ENCODE measurements around the gene HMCN1.

The HMCN1 gene

GRCh38 chr1:186102547-186103148 is 368.5 kb downstream of the HMCN1 start:
- no peaks in the 10 kb centered on the region for H3K27me3 ChIP-seq (ENCODE audit: low read length)
- no peaks in the 10 kb centered on the region for H3K36me3 ChIP-seq (ENCODE audit: low read length)
- H3K27ac ChIP-seq (ENCODE audit: low read depth, low read length), result no peak overlapping the region
- no peak overlapping the region for H3K4me2 ChIP-seq (ENCODE audit: low read depth, low read length, poor library complexity, severe bottlenecking)
- H3K4me3 ChIP-seq (ENCODE audit: insufficient read depth, low read length, poor library complexity, severe bottlenecking), result no peak overlapping the region
- H4K20me1 ChIP-seq (ENCODE audit: low read depth, low read length), result no peaks in the 10 kb centered on the region
- H3F3A ChIP-seq (ENCODE audit: insufficient read depth), result no peaks in the 10 kb centered on the region
- no peaks in the 10 kb centered on the region for H3K79me2 ChIP-seq (ENCODE audit: insufficient read depth, low read length)
- H2AFZ ChIP-seq (ENCODE audit: low read depth, low read length, severe bottlenecking), result no peak overlapping the region
- H3K9ac ChIP-seq (ENCODE audit: low read length), result no peak overlapping the region
- H3K9me2 ChIP-seq (replicated peaks; ENCODE audit: insufficient read depth, low read length), result no peaks in the 10 kb centered on the region
- no peak for TF ChIP-seq CTCF (IDR thresholded peaks at IDR 0.05; ENCODE audit: insufficient read depth, low read length, poor library complexity, severe bottlenecking)
- no peak for TF ChIP-seq EZH2phosphoT487 (conservative IDR thresholded peaks at IDR 0.05; ENCODE audit: low read length)
- H3K9me3 ChIP-seq (ENCODE audit: insufficient read depth, low read length), result no peaks in the 10 kb centered on the region

GRCh38 chr1:186104459-186104858 is 370.3 kb downstream of the HMCN1 start:
- H2AFZ ChIP-seq (ENCODE audit: low read depth, low read length, severe bottlenecking), result no peak overlapping the region

GRCh38 chr1:186112280-186112679 is 378.1 kb downstream of the HMCN1 start:
- Histone ChIP-seq H3K36me3 (ENCODE audit: low read length) (no peaks in the 10 kb centered on the region), H3K27me3 (ENCODE audit: low read length) (no peaks in the 10 kb centered on the region), H3K27ac (ENCODE audit: low read depth, low read length) (no peak overlapping the region), H2AFZ (ENCODE audit: low read depth, low read length, severe bottlenecking) (no peak overlapping the region), H3K79me2 (ENCODE audit: insufficient read depth, low read length) (no peaks in the 10 kb centered on the region), H3K9ac (ENCODE audit: low read length) (no peak overlapping the region), H3F3A (ENCODE audit: insufficient read depth) (no peaks in the 10 kb centered on the region), H3K4me3 (ENCODE audit: insufficient read depth, low read length, poor library complexity, severe bottlenecking) (no peak overlapping the region), H4K20me1 (ENCODE audit: low read depth, low read length) (no peaks in the 10 kb centered on the region), H3K9me3 (ENCODE audit: insufficient read depth, low read length) (no peaks in the 10 kb centered on the region), H3K4me2 (ENCODE audit: low read depth, low read length, poor library complexity, severe bottlenecking) (no peak overlapping the region), H3K9me2 (replicated peaks; ENCODE audit: insufficient read depth, low read length) (no peaks in the 10 kb centered on the region)
- TF ChIP-seq EZH2phosphoT487 (conservative IDR thresholded peaks at IDR 0.05; ENCODE audit: low read length) (no peak), CTCF (IDR thresholded peaks at IDR 0.05; ENCODE audit: insufficient read depth, low read length, poor library complexity, severe bottlenecking) (no peak)

More at GRCh38 chr1:186104459-186104858, 370.3 kb downstream of the HMCN1 start:
- no peaks in the 10 kb centered on the region for H4K20me1 ChIP-seq (ENCODE audit: low read depth, low read length)
- no peak for TF ChIP-seq EZH2phosphoT487 (conservative IDR thresholded peaks at IDR 0.05; ENCODE audit: low read length)
- TF ChIP-seq CTCF (IDR thresholded peaks at IDR 0.05; ENCODE audit: insufficient read depth, low read length, poor library complexity, severe bottlenecking), result no peak
- no peaks in the 10 kb centered on the region for H3K9me3 ChIP-seq (ENCODE audit: insufficient read depth, low read length)
- H3F3A ChIP-seq (ENCODE audit: insufficient read depth), result no peaks in the 10 kb centered on the region
- H3K27ac ChIP-seq (ENCODE audit: low read depth, low read length), result no peak overlapping the region
- H3K9me2 ChIP-seq (replicated peaks; ENCODE audit: insufficient read depth, low read length), result no peaks in the 10 kb centered on the region
- H3K79me2 ChIP-seq (ENCODE audit: insufficient read depth, low read length), result no peaks in the 10 kb centered on the region
- no peak overlapping the region for H3K9ac ChIP-seq (ENCODE audit: low read length)
- H3K27me3 ChIP-seq (ENCODE audit: low read length), result no peaks in the 10 kb centered on the region
- H3K4me2 ChIP-seq (ENCODE audit: low read depth, low read length, poor library complexity, severe bottlenecking), result no peak overlapping the region
- H3K4me3 ChIP-seq (ENCODE audit: insufficient read depth, low read length, poor library complexity, severe bottlenecking), result no peak overlapping the region
- H3K36me3 ChIP-seq (ENCODE audit: low read length), result no peaks in the 10 kb centered on the region
